Neural progenitor cell (in vitro differentiated cells): Measurements from ENCODE around the gene KIAA0040. TPM values are rescaled to one million over a fixed set of nuclear protein-coding genes. Genes with fewer than 3 reads are reported as not detected.

Experiments
- DNase-seq: peaks from one replicate; pipeline ENCODE4 v3.0.0-alpha.2; 2016; ENCODE audit warnings: low spot score
- H2AFZ ChIP-seq: fragments of 200-600 bp; sonication (generic); replicated peaks from 2 replicates; pipeline ENCODE4 v1.6.1; 2016; ENCODE audit warnings: antibody characterized with exemption
- H3F3A ChIP-seq: fragments of 200-600 bp; sonication (generic); 2 replicates; pipeline ENCODE4 v1.6.1; 2016; ENCODE audit warnings: antibody characterized with exemption, low read depth
- H3K27ac ChIP-seq: fragments of 200-600 bp; sonication (generic); 2 replicates; pipeline ENCODE4 v1.5.1; 2016; ENCODE audit warnings: mild to moderate bottlenecking
- H3K27me3 ChIP-seq: fragments of 200-600 bp; sonication (generic); 2 replicates; pipeline ENCODE4 v1.6.1; 2016; ENCODE audit warnings: mild to moderate bottlenecking, moderate library complexity
- H3K36me3 ChIP-seq: fragments of 200-600 bp; sonication (generic); 2 replicates; pipeline ENCODE4 v1.5.1; 2016
- H3K4me1 ChIP-seq: fragments of 200-600 bp; sonication (generic); 2 replicates; pipeline ENCODE4 v1.6.1; 2016; ENCODE audit warnings: mixed run types
- H3K4me2 ChIP-seq: fragments of 200-600 bp; sonication (generic); 2 replicates; pipeline ENCODE4 v1.6.1; 2016
- H3K4me3 ChIP-seq: fragments of 200-600 bp; sonication (generic); 2 replicates; pipeline ENCODE4 v1.5.1; 2016
- H3K79me2 ChIP-seq: fragments of 200-600 bp; sonication (generic); 2 replicates; pipeline ENCODE4 v1.6.1; 2016; ENCODE audit warnings: low read depth
- H3K9ac ChIP-seq: fragments of 200-600 bp; sonication (generic); 2 replicates; pipeline ENCODE4 v1.6.1; 2016
- H3K9me3 ChIP-seq: fragments of 200-600 bp; sonication (generic); 2 replicates; pipeline ENCODE4 v1.5.1; 2016; ENCODE audit warnings: low read depth
- H4K20me1 ChIP-seq: fragments of 200-600 bp; sonication (generic); 2 replicates; pipeline ENCODE4 v1.6.1; 2016; ENCODE audit warnings: low read depth
- H3K27ac Mint-ChIP-seq: 3 replicates; pipeline ENCODE4 v1.8.0; 2021; ENCODE audit warnings: mixed read lengths
- H3K27me3 Mint-ChIP-seq: 2 replicates; pipeline ENCODE4 v1.8.0; 2022; ENCODE audit warnings: low read depth, mild to moderate bottlenecking, inconsistent platforms, moderate library complexity, mixed read lengths; ENCODE audit not compliant: insufficient read depth
- H3K36me3 Mint-ChIP-seq: 3 replicates; pipeline ENCODE4 v1.8.0; 2021; ENCODE audit warnings: mixed read lengths
- H3K4me1 Mint-ChIP-seq: 3 replicates; pipeline ENCODE4 v1.8.0; 2021; ENCODE audit warnings: mixed read lengths
- H3K4me3 Mint-ChIP-seq: 3 replicates; pipeline ENCODE4 v1.8.0; 2021; ENCODE audit warnings: mild to moderate bottlenecking, moderate library complexity, mixed read lengths
- H3K9me3 Mint-ChIP-seq: 3 replicates; pipeline ENCODE4 v1.8.0; 2020; ENCODE audit warnings: mixed read lengths
- CTCF ChIP-seq: fragments of 200-600 bp; sonication (generic); IDR thresholded peaks from 2 replicates; pipeline ENCODE4 v1.5.1; 2017; ENCODE audit warnings: antibody characterized with exemption, mild to moderate bottlenecking
- EZH2 ChIP-seq: fragments of 200-600 bp; sonication (generic); IDR thresholded peaks from 2 replicates; pipeline ENCODE4 v1.6.1; 2017; ENCODE audit warnings: antibody characterized with exemption, mild to moderate bottlenecking, moderate library complexity
- EZH2phosphoT487 ChIP-seq: fragments of 200-600 bp; sonication (generic); IDR thresholded peaks from 2 replicates; pipeline ENCODE4 v1.6.1; 2017; ENCODE audit warnings: antibody characterized with exemption
- total RNA-seq: library from RNA; depleted of rRNA; stranded (reverse); fragments of >200 nt; gene quantifications from 2 replicates; pipeline ENCODE4 v1.2.3, GENCODE V29; 2015; ENCODE audit warnings: low replicate concordance

Gene KIAA0040
- total RNA-seq, 1 donor from 2014 or later = not detected

DNA sequence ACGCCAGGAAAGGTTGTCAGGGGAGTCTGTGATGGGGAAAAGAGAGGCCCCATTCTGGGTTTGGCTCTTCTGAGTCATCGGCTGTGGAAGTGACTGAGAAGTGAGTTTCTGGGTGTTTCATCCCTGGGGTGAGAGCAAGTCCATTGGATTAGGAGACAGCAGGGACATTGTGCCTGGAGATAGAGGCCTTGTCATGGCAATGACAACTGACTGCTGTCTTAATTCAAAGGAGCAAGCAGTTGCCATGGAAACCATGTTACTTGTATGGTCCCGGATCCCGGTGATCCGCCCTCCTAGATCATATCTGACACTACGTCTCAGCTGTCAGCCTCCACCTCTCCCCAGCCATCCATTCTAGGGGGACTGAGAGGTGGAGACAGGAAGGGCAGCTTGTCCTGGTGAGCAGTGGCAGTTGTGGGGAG, 34.4 kb downstream of the KIAA0040 start:
- no peak overlapping the region for H2AFZ ChIP-seq
- Mint-ChIP-seq H3K36me3 (no peaks in the 10 kb centered on the region), H3K4me1 (peaks cover 10% of the 10 kb centered on the region), H3K27ac (no peak overlapping the region), H3K27me3 (peaks cover 5% of the 10 kb centered on the region), H3K4me3 (no peak overlapping the region), H3K9me3 (no peaks in the 10 kb centered on the region)
- no peaks in the 10 kb centered on the region for H3K4me1 ChIP-seq
- no peaks in the 10 kb centered on the region for H3K79me2 ChIP-seq
- H3K27ac ChIP-seq = no peak overlapping the region
- TF ChIP-seq CTCF (no peak), EZH2phosphoT487 (no peak), EZH2 (no peak)
- no peaks in the 10 kb centered on the region for H3F3A ChIP-seq
- H3K4me2 ChIP-seq = no peak overlapping the region
- peak; percentile 31 for DNase-seq
- H3K27me3 ChIP-seq = peaks cover 2% of the 10 kb centered on the region
- no peaks in the 10 kb centered on the region for H3K36me3 ChIP-seq
- H4K20me1 ChIP-seq = no peaks in the 10 kb centered on the region
- no peak overlapping the region for H3K9ac ChIP-seq
- no peak overlapping the region for H3K4me3 ChIP-seq
- no peaks in the 10 kb centered on the region for H3K9me3 ChIP-seq

DNA sequence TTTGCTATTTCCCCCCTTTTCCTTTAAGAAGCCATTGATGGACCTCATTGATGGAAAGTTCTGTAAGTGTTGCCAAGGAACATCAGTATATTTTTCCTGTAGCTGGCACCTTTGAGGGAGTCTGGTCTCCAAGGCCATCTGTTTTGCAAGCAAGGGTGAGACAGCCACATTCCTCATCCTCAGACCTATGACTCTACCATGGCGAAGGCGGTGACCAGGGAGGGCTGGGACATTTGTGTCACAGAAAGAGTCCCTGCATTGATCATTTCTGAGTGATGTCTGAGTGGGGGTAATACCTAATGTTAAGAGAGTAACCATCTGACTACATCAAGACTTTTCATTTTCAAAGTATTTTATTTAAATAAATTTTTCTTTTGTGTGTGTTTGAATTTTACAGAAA, 35.4 kb downstream of the KIAA0040 start:
- H3K27me3 ChIP-seq = peaks cover 11% of the 10 kb centered on the region
- no peaks in the 10 kb centered on the region for H3K36me3 ChIP-seq
- H3K4me1 Mint-ChIP-seq = peaks cover 11% of the 10 kb centered on the region
- peaks cover 5% of the 10 kb centered on the region for H3K27me3 Mint-ChIP-seq
- no peak overlapping the region for H3K4me2 ChIP-seq
- H2AFZ ChIP-seq = no peak overlapping the region
- DNase-seq = no peak
- peaks cover 4% of the 10 kb centered on the region for H3K4me1 ChIP-seq
- TF ChIP-seq EZH2phosphoT487 = no peak
- H3K9me3 Mint-ChIP-seq = no peaks in the 10 kb centered on the region
- H3K79me2 ChIP-seq = no peaks in the 10 kb centered on the region
- no peaks in the 10 kb centered on the region for H3K9me3 ChIP-seq
- H3K36me3 Mint-ChIP-seq = no peaks in the 10 kb centered on the region
- no peaks in the 10 kb centered on the region for H4K20me1 ChIP-seq
- no peak overlapping the region for H3K4me3 ChIP-seq
- H3K9ac ChIP-seq = no peak overlapping the region
- no peak overlapping the region for H3K27ac Mint-ChIP-seq
- no peak overlapping the region for H3K27ac ChIP-seq
- H3K4me3 Mint-ChIP-seq = no peak overlapping the region
- H3F3A ChIP-seq = no peaks in the 10 kb centered on the region

DNA sequence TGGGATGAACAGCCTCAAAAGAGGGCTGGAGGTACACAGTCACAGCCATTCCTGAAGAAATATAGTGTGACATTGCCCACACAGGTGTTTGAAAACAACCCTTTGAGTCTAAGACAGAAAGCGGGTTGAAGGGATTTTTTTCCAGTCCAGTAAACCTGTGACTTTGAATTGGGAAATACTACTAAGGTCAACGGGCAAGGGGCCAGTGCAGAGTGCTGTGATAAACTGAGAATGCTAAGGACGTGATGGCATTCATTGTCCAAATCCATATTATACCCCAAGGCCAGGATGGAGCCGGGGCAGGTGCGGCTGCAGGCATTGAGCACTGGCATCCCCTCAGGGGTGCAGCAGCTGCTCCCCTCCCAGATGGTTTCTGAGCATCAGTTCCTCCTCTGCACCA, 36.6 kb downstream of the KIAA0040 start:
- H3K4me1 ChIP-seq = peaks cover 5% of the 10 kb centered on the region

More for the DNA sequence above, 36.6 kb downstream of the KIAA0040 start:
- Mint-ChIP-seq H3K27me3 (peaks cover 2% of the 10 kb centered on the region), H3K27ac (no peak overlapping the region), H3K9me3 (no peaks in the 10 kb centered on the region), H3K36me3 (no peaks in the 10 kb centered on the region), H3K4me1 (peaks cover 12% of the 10 kb centered on the region), H3K4me3 (no peak overlapping the region)
- Histone ChIP-seq H4K20me1 (no peaks in the 10 kb centered on the region), H3F3A (no peaks in the 10 kb centered on the region), H3K9ac (no peak overlapping the region), H3K36me3 (no peaks in the 10 kb centered on the region), H3K79me2 (no peaks in the 10 kb centered on the region), H2AFZ (no peak overlapping the region), H3K9me3 (no peaks in the 10 kb centered on the region), H3K27ac (no peak overlapping the region), H3K27me3 (peaks cover 23% of the 10 kb centered on the region), H3K4me2 (no peak overlapping the region), H3K4me3 (no peak overlapping the region)
- DNase-seq = no peak
- TF ChIP-seq EZH2 (no peak), CTCF (no peak), EZH2phosphoT487 (no peak)
